ENCODE data around the gene FAM186B.
A peak's percentile ranks its signal among the peaks of the same experiment; 100 is the strongest.

The FAM186B gene

DNA sequence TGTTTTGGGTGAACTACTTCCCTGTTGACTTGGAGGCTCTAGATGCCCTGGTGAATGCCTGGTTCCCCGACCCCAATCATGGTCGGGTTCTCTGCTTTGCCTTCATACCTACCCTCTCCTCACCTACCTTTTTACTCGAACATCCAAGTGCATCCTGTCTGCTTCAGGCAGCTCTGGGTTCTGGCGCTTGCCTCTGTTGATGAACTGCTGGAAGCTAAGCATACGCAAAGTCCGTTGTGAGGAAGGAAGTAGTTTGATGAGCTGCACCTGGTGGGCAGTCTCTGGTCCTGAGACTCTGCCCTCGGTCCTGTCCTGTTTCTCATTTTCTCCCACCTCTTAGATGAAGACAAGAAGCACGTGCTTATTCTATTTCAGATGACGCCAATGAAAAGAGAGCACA, 53.0 kb downstream of the FAM186B start:
- TF ChIP-seq, protein P1, sequence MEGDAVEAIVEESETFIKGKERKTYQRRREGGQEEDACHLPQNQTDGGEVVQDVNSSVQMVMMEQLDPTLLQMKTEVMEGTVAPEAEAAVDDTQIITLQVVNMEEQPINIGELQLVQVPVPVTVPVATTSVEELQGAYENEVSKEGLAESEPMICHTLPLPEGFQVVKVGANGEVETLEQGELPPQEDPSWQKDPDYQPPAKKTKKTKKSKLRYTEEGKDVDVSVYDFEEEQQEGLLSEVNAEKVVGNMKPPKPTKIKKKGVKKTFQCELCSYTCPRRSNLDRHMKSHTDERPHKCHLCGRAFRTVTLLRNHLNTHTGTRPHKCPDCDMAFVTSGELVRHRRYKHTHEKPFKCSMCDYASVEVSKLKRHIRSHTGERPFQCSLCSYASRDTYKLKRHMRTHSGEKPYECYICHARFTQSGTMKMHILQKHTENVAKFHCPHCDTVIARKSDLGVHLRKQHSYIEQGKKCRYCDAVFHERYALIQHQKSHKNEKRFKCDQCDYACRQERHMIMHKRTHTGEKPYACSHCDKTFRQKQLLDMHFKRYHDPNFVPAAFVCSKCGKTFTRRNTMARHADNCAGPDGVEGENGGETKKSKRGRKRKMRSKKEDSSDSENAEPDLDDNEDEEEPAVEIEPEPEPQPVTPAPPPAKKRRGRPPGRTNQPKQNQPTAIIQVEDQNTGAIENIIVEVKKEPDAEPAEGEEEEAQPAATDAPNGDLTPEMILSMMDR (IDR thresholded peaks at IDR 0.05; ENCODE audit: low read depth, low read length, missing control alignments): no peak
- DNase-seq (ENCODE audit: extremely low read depth, low read depth): no peak
- H3K4me3 ChIP-seq (replicated peaks; ENCODE audit: low read depth, low read length): no peak overlapping the region

DNA sequence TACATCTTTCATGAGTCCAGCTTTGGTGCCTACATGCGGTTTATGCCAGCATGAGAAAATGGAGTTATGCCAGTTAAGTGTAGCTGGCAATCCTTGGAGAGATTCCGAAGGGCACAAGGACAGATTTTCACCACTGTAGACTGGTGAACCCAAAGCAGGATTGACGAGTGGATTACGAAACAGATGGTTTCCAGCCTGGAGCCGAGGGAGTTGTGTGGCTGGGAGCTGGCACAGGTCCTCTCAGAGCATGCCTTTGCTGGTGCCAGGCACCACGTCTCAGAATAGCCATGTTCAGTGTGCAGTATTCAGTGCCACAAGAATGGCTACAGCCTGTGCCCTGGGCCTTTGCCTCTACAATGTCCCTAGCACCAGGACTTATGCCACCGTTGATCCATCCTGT, 53.4 kb downstream of the FAM186B start:
- TF ChIP-seq, protein P1 (IDR thresholded peaks at IDR 0.05; ENCODE audit: low read depth, low read length, missing control alignments): no peak
- no peak for DNase-seq (ENCODE audit: extremely low read depth, low read depth)
- H3K4me3 ChIP-seq (replicated peaks; ENCODE audit: low read depth, low read length): no peak overlapping the region

- TF ChIP-seq, protein P1 (IDR thresholded peaks at IDR 0.05; ENCODE audit: low read depth, low read length, missing control alignments): no peak
- no peak for DNase-seq (ENCODE audit: extremely low read depth, low read depth)
- no peak overlapping the region for H3K4me3 ChIP-seq (replicated peaks; ENCODE audit: low read depth, low read length)
Measured at GRCh38 chr12:49550693-49551252, 54.7 kb downstream of the FAM186B start.

DNA sequence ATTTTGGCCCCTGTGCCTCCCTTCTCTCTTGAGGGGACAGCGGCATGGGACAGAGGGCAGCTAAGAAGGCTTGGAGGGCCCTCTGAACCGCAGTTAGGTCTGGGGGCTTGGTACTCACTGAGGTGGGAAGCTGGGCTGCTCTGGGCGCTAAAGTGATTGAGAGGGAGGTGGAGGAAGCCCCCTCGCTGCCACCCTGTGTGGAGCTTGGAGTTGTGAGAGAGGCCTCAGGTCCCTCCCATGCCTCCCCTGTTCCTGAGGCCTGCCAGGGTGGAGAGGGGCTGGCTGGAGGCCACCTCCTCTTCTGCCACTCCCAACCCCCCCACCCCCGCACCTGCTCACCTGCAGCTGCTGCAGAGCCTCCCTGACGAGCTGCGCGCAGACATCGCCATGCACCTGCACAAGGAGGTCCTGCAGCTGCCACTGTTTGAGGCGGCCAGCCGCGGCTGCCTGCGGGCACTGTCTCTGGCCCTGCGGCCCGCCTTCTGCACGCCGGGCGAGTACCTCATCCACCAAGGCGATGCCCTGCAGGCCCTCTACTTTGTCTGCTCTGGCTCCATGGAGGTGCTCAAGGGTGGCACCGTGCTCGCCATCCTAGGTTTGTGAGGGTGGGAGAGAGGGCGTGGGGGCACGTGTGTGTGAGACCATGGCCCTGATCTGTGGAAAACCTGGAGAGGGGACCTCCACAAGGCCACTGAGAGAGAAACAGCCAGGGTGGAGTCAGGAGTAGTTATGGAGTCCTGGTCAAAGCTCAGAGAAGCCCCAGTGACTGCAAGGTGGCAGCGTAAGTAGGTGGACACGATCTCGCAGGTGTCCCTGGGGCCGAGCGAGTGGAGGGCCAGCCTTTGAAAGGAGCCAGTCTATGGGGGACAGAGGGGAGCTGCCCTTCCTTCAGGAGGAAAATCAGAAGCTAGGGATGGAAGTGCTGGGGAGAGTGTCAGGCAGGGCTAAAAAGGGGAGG, 55.4 kb downstream of the FAM186B start:
- DNase-seq (ENCODE audit: extremely low read depth, low read depth): no peak
- TF ChIP-seq, protein P1 (IDR thresholded peaks at IDR 0.05; ENCODE audit: low read depth, low read length, missing control alignments): no peak
- no peak overlapping the region for H3K4me3 ChIP-seq (replicated peaks; ENCODE audit: low read depth, low read length)

- no peak for DNase-seq (ENCODE audit: extremely low read depth, low read depth)
- H3K4me3 ChIP-seq (replicated peaks; ENCODE audit: low read depth, low read length): peak overlapping the region; percentile 19
- TF ChIP-seq, protein P1 (IDR thresholded peaks at IDR 0.05; ENCODE audit: low read depth, low read length, missing control alignments): peak; percentile 42
Measured at GRCh38 chr12:49548822-49549648, 56.4 kb downstream of the FAM186B start.

- DNase-seq (ENCODE audit: extremely low read depth, low read depth): no peak
- H3K4me3 ChIP-seq (replicated peaks; ENCODE audit: low read depth, low read length): no peak overlapping the region; the same call in 1 of the 2 replicates
- TF ChIP-seq, protein P1 (IDR thresholded peaks at IDR 0.05; ENCODE audit: low read depth, low read length, missing control alignments): no peak
Measured at GRCh38 chr12:49548481-49548821, 57.0 kb downstream of the FAM186B start.

All from HFF-Myc (cell line).